Fibroblast of pulmonary artery (primary cell): ENCODE results near the gene SHISA9.

Source experiments
- DNase-seq: peaks from one replicate; pipeline ENCODE4 v3.0.0-alpha.2; 2010; ENCODE audit warnings: low read depth
- H3K4me3 ChIP-seq: replicated peaks from 2 replicates; pipeline ENCODE4 v1.5.1; 2011; ENCODE audit warnings: low read depth, mild to moderate bottlenecking, control low read depth, low read length, moderate library complexity
- TF ChIP-seq, protein P1 (sequence below): IDR thresholded peaks from 2 replicates; pipeline ENCODE4 v1.5.1; 2011; ENCODE audit warnings: mild to moderate bottlenecking, control low read depth, low read length, inconsistent platforms; ENCODE audit errors: missing control alignments

SHISA9 gene

DNA sequence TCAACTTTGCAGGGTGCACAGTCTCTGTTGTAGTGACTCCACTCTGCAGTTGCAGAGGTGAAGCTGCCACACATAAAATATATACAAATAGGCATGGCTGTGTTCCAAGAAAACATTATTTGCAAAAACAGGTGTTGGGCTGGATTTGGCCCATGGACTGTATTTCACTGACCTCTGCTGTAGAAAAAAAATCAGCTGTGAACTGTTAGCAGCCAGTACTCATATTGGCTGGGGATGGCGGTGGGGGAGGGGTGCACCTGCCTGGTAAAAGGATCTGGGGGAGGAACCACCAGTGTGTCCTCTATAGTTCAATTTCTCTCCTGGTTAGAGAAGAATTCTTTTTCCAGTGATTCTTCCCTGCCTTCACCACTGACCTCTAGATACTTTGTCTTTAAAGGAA is 50.0 kb downstream of the SHISA9 start:
- TF ChIP-seq, protein P1, sequence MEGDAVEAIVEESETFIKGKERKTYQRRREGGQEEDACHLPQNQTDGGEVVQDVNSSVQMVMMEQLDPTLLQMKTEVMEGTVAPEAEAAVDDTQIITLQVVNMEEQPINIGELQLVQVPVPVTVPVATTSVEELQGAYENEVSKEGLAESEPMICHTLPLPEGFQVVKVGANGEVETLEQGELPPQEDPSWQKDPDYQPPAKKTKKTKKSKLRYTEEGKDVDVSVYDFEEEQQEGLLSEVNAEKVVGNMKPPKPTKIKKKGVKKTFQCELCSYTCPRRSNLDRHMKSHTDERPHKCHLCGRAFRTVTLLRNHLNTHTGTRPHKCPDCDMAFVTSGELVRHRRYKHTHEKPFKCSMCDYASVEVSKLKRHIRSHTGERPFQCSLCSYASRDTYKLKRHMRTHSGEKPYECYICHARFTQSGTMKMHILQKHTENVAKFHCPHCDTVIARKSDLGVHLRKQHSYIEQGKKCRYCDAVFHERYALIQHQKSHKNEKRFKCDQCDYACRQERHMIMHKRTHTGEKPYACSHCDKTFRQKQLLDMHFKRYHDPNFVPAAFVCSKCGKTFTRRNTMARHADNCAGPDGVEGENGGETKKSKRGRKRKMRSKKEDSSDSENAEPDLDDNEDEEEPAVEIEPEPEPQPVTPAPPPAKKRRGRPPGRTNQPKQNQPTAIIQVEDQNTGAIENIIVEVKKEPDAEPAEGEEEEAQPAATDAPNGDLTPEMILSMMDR, result no peak
- no peak overlapping the region for H3K4me3 ChIP-seq
- no peak for DNase-seq

DNA sequence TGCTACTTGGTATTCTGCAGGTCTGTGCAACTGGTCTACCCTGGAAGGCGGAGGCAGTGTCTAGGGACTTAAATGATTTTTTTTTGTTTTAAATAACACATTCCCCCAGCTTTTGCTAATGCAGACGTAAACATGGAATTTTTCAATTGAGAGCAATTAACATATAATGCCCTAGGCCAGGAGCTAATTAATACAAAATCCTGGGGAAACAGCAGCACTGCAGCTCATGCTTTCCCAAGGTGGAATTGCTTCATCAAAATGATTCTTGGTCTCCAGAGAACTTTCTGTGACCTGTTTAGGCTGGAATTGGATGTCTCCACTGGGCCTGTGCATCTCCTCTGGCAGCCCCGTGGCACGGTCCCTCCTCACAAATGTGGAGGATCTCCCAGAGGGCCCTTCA is 50.6 kb downstream of the SHISA9 start:
- TF ChIP-seq, protein P1, result no peak
- H3K4me3 ChIP-seq, result no peak overlapping the region
- DNase-seq, result no peak

DNA sequence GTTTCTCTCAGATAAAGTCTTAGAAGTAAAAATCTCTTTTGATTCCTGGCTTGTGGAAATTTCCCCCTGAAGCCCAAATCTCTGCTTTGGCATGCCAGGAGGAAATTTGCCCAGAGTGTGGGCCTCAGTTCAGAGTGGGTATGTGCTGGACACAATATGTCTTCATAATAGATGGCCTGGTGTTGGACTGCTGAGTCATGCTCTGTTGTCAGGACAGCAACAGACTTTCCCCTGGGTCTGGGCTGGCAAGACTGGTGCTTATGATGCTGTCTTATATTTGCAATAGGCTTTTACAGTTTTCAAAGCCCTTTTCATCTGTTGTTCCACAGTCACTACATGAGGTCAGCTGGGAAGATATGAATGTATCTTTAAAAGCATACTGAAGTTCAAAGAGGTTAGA is 57.0 kb downstream of the SHISA9 start:
- TF ChIP-seq, protein P1, result no peak
- H3K4me3 ChIP-seq, result no peak overlapping the region

DNA sequence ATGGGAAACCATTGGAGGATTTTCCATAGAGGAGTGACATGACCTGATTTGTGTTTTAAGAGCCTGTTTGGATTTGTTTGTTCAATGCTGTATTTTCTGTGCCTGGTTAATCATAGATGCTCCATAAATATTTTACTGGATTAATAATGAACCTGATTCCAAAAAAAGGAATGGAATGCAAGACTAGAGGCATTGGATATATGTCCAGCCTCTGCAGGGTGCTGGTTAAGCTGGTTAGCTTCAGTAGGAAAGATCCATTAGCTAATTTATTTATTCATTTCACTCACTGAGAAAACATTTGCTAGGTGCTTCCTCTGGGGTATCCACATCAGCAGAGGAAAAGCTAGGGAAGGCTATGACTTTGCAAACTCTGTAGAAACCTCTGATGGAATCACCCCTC is 57.7 kb downstream of the SHISA9 start:
- DNase-seq, result no peak
- TF ChIP-seq, protein P1, result no peak
- H3K4me3 ChIP-seq, result no peak overlapping the region

More for the DNA sequence above, 57.0 kb downstream of the SHISA9 start:
- no peak for DNase-seq

DNA sequence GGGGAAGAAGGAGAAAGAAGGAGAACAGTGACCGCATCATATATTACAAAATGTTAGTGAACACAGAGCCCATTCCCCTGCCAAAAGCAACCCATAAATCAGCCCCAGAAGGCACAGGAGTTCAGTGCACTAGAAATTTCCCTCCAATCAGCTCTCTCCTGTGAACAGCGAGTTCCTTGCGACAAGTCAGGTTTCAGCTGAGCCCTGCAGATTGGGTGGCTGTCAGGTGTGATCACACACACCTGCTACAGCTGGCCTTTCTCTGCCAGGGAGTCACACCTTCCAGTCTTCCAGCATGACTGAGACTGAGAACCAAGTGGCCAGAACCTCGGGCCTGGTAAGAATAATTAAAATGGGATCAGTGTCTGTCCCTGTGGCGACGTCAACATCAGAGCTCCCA is 60.2 kb downstream of the SHISA9 start:
- DNase-seq, result no peak
- no peak overlapping the region for H3K4me3 ChIP-seq
- TF ChIP-seq, protein P1, result no peak

DNA sequence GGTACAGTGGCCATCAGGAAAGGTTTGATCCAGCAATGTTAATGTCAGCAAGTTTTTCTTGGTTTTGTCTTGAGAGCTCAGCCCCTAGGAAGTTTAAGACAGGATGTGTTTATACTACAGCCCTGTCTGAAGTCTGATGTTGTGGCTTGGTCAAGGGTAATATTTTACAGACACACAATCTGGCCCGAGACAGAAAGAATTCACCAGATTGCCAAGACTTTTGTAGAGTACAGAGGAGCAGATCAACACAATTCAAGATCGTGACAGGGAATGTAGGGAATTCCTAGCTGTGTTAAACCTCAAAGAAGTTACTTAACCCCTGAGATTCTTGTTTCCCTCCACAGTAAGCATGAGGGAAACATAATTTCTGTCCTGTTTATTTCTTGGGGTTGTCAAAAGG is 63.1 kb downstream of the SHISA9 start:
- H3K4me3 ChIP-seq, result no peak overlapping the region
- no peak for DNase-seq
- TF ChIP-seq, protein P1, result no peak

DNA sequence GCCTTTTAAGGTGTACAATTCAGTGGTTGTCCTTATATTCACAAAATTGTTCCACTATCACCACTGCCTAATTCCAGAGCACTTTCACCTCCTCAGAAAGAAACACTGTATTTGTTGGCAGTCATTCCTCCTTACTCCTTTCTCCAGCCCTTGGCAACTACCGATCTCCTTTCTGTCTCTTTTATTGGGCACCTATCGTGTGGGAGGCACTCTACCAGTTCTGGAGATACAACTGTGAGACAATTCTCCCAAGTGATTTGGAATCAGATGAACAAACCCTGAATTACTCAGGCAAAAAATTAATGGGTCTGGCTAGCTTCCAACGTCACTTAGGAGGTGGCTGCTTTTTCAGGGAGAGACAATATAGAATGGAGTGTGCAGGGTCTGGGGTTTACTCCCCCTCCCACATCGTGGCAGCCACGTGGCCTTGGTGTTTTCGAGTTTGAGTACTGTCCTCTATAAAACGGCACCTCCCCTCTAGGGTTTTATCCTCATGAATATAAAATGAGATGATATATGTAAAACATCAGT is 63.9 kb downstream of the SHISA9 start:
- H3K4me3 ChIP-seq, result no peak overlapping the region
- no peak for DNase-seq
- TF ChIP-seq, protein P1, result no peak
